GM19397 (cell line): ENCODE data around the gene C17orf100.
"Not testable (repeated sequence)": the region's sequence is repeated elsewhere in the genome, so short reads cannot be mapped to it uniquely, and the experiment has no call there.

Experiments
- ATAC-seq: cut with Tn5 transposase; IDR thresholded peaks from one replicate; pipeline ENCODE4 v1.9.1; 2021; ENCODE audit warnings: mild to moderate bottlenecking, moderate library complexity; ENCODE audit not compliant: unreplicated experiment

C17orf100 gene

GRCh38 chr17:6640536-6641246 is 10.9 kb upstream of the C17orf100 start, which contains the start of the genes KIAA0753 and TXNDC17:
Gene KIAA0753, minus strand, starts transcription at chr17:6640711. Its CDS starts 5,608 bp downstream, at chr17:6635103.
Gene TXNDC17, plus strand, starts transcription at chr17:6641060. Its CDS starts 23 bp downstream, at chr17:6641083.
- peak; percentile 91 for ATAC-seq

GRCh38 chr17:6641247-6641863 is 10.2 kb upstream of the C17orf100 start:
- peak; percentile 6 for ATAC-seq

- no peak for ATAC-seq
Observed at GRCh38 chr17:6642592-6642991, 9.0 kb upstream of the C17orf100 start.

- no peak for ATAC-seq
Observed at GRCh38 chr17:6643451-6644125, 8.0 kb upstream of the C17orf100 start.

- ATAC-seq, result no peak
Observed at GRCh38 chr17:6648181-6648580, 3.4 kb upstream of the C17orf100 start.

GRCh38 chr17:6651919-6652452 is 424 bp downstream of the C17orf100 start:
- peak; percentile 17 for ATAC-seq

GRCh38 chr17:6654841-6655731 is 3.5 kb downstream of the C17orf100 start:
- ATAC-seq, result no peak

- ATAC-seq, result not testable (repeated sequence)
Observed at GRCh38 chr17:6655732-6656361, 4.3 kb downstream of the C17orf100 start.

- ATAC-seq, result not testable (repeated sequence)
Observed at GRCh38 chr17:6656797-6657632, 5.5 kb downstream of the C17orf100 start.

- no peak for ATAC-seq
Observed at GRCh38 chr17:6657633-6658287, 6.2 kb downstream of the C17orf100 start.

GRCh38 chr17:6658411-6658810 is 6.8 kb downstream of the C17orf100 start:
- not testable (repeated sequence) for ATAC-seq

- no peak for ATAC-seq
Observed at GRCh38 chr17:6660101-6660500, 8.5 kb downstream of the C17orf100 start.

GRCh38 chr17:6660805-6661463 is 9.4 kb downstream of the C17orf100 start:
- peak; percentile 74 for ATAC-seq

- no peak for ATAC-seq
Observed at GRCh38 chr17:6661464-6661848, 9.9 kb downstream of the C17orf100 start.

GRCh38 chr17:6663200-6663599 is 11.6 kb downstream of the C17orf100 start:
- not testable (repeated sequence) for ATAC-seq

GRCh38 chr17:6666077-6666521 is 14.5 kb downstream of the C17orf100 start:
- no peak for ATAC-seq

- no peak for ATAC-seq
Observed at GRCh38 chr17:6666557-6666956, 15.0 kb downstream of the C17orf100 start.

- ATAC-seq, result no peak
Observed at GRCh38 chr17:6667516-6667915, 16.0 kb downstream of the C17orf100 start.
